Choroid plexus epithelial cell (primary cell): ENCODE data around the gene RFT1.

Experiments used
- DNase-seq: peaks from one replicate; pipeline ENCODE4 v3.0.0-alpha.2; 2010; ENCODE audit warnings: low read depth
- H3K4me3 ChIP-seq: 2 replicates; pipeline ENCODE4 v1.5.1; 2011; ENCODE audit warnings: low read depth, mild to moderate bottlenecking, control low read depth, low read length, moderate library complexity
- CTCF ChIP-seq: conservative IDR thresholded peaks from 2 replicates; pipeline ENCODE4 v1.5.1; 2011; ENCODE audit warnings: low read depth, mild to moderate bottlenecking, control low read depth, inconsistent platforms, low read length, moderate library complexity

The RFT1 gene

GRCh38 chr3:53167418-53168174 lies 37.4 kb upstream of the RFT1 start:
- TF ChIP-seq CTCF, result no peak
- DNase-seq, result no peak
- no peak overlapping the region for H3K4me3 ChIP-seq

GRCh38 chr3:53166781-53167291 lies 36.6 kb upstream of the RFT1 start:
- no peak for TF ChIP-seq CTCF
- DNase-seq, result peak; percentile 75
- no peak overlapping the region for H3K4me3 ChIP-seq

- TF ChIP-seq CTCF, result no peak
- H3K4me3 ChIP-seq, result no peak overlapping the region
- no peak for DNase-seq
These were observed 36.0 kb upstream of the RFT1 start for GRCh38 chr3:53166206-53166605.

- no peak overlapping the region for H3K4me3 ChIP-seq
- no peak for TF ChIP-seq CTCF
- no peak for DNase-seq
These were observed 34.7 kb upstream of the RFT1 start for GRCh38 chr3:53164911-53165310.

GRCh38 chr3:53163444-53164387 lies 33.5 kb upstream of the RFT1 start:
- no peak for DNase-seq
- TF ChIP-seq CTCF, result no peak
- H3K4me3 ChIP-seq, result no peak overlapping the region

- H3K4me3 ChIP-seq, result peak overlapping the region; percentile 87
- TF ChIP-seq CTCF, result no peak
- DNase-seq, result no peak
These were observed 32.6 kb upstream of the RFT1 start for GRCh38 chr3:53162672-53163443.
